Right lobe of liver (tissue), 6 donors: ENCODE measurements around the gene ELAC2. TPM values are rescaled to one million over a fixed set of nuclear protein-coding genes. Genes with fewer than 3 reads are reported as not detected.

ENCODE experiments used
- ATAC-seq, 4 donors: fragments of 200-7000 bp; cut with Tn5 transposase; one replicate each; pipeline ENCODE4 v1.9.1; 2020; ENCODE audit warnings: mild to moderate bottlenecking in 4 of 4, moderate library complexity in 4 of 4
- DNase-seq, 3 donors: peaks; one replicate each; pipeline ENCODE4 v3.0.0-alpha.2; 2020
- H3K27ac ChIP-seq, 3 donors: fragments of 200-600 bp; one replicate each; pipeline ENCODE4 v1.8.0; 2022
- H3K27me3 ChIP-seq, 2 donors: fragments of 200-600 bp; one replicate each; pipeline ENCODE4 v1.8.0; 2022
- H3K36me3 ChIP-seq, 4 donors: fragments of 200-600 bp; sonication (generic) in 1 of 4; one replicate each; pipeline versions ENCODE4 v1.5.1 to v1.8.0; 2017 to 2022; ENCODE audit warnings: control low read depth in 1 of 4
- H3K4me1 ChIP-seq, 4 donors: fragments of 200-600 bp; sonication (generic) in 1 of 4; one replicate each; pipeline versions ENCODE4 v1.5.1 to v1.8.0; 2017 to 2022; ENCODE audit warnings: control low read depth in 1 of 4
- H3K4me3 ChIP-seq, 3 donors: fragments of 200-600 bp; one replicate each; pipeline ENCODE4 v1.8.0; 2022
- H3K9me3 ChIP-seq, 4 donors: fragments of 200-600 bp; sonication (generic) in 1 of 4; one replicate each; pipeline versions ENCODE4 v1.5.1 to v1.8.0; 2017 to 2022; ENCODE audit warnings: control low read depth in 1 of 4
- CTCF ChIP-seq, 4 donors: fragments of 200-600 bp in 3 of 4; fragments of 450-650 bp in 1 of 4; IDR thresholded peaks; one replicate each; pipeline versions ENCODE4 v1.5.1 to v1.8.0; 2016 to 2022; ENCODE audit warnings: antibody characterized with exemption in 4 of 4, mild to moderate bottlenecking in 2 of 4
- POLR2A ChIP-seq: fragments of 450-650 bp; IDR thresholded peaks from one replicate; pipeline ENCODE4 v1.6.1; 2017; ENCODE audit warnings: antibody characterized with exemption, mild to moderate bottlenecking
- WGBS: methylation state at CpG from one replicate; pipeline ENCODE4 v1.1.6; 2018; ENCODE audit warnings: low coverage, low lambda C conversion rate; ENCODE audit not compliant: insufficient coverage; ENCODE audit errors: missing lambda C conversion rate; 5-methylcytosine and 5-hydroxymethylcytosine counted together
- intact Hi-C, 2 donors: fragments of 100-400 bp; cut with DNase I; formaldehyde crosslinking; loops; one replicate each; pipeline versions ENCODE4 v1.11.2 to v1.14.1; 2022
- total RNA-seq, 6 experiments: library from RNA; depleted of rRNA in 2 of 6; stranded (reverse); fragments of >200 nt in 2 of 6; fragmentation: NEBNext Ultra II Directional in 3 of 6; extraction: Animal tissue kit (Norgen Biotek cat#: 25700) in 3 of 6; gene quantifications; one replicate each; pipeline versions ENCODE4 v1.1.0 to v1.2.4, GENCODE V29; 2016 to 2023
- donor health status: DM: no; HTN: yes; CAD: no.
- donor health status: DM: no; HTN: no; CAD: no.
- donor health status: DM: no; HTN: no; CAD: no.
- donor health status: DM: no; HTN: yes; CAD: no.
- donor health status: DM: no; HTN: yes; CAD: no.

The ELAC2 gene
- total RNA-seq, 6 experiments from 2014 or later: 28.7 to 72.8 (median 36.2) TPM

- Histone ChIP-seq H3K4me1 (peaks cover 0 to 6% (median 3%) of the 10 kb centered on the region in 4 donors), H3K4me3 (no peak overlapping the region), H3K9me3 (no peaks in the 10 kb centered on the region), H3K27me3 (no peaks in the 10 kb centered on the region), H3K36me3 (peaks cover 5 to 63% (median 41%) of the 10 kb centered on the region in 4 donors), H3K27ac (no peak overlapping the region)
- TF ChIP-seq CTCF (IDR thresholded peaks at IDR 0.05) (no peak), POLR2A (no peak)
- no peak for ATAC-seq
- no peak for DNase-seq
- WGBS: 95% methylated on average over 7 of the region's 7 CpGs
- intact Hi-C loops: no loop called here
Observed at GRCh38 chr17:13014801-13015200, 3.0 kb downstream of the ELAC2 start.

- peaks cover 5 to 87% (median 44%) of the 10 kb centered on the region in 4 donors for H3K36me3 ChIP-seq
- H3K4me3 ChIP-seq: no peak overlapping the region
- intact Hi-C loops: no loop called here
- no peaks in the 10 kb centered on the region for H3K27me3 ChIP-seq
- no peaks in the 10 kb centered on the region for H3K4me1 ChIP-seq
- no peak overlapping the region for H3K27ac ChIP-seq
- ATAC-seq (no peak), DNase-seq (no peak)
- TF ChIP-seq POLR2A (no peak), CTCF (IDR thresholded peaks at IDR 0.05) (no peak)
- 56% methylated on average over 3 of the region's 7 CpGs for WGBS
- H3K9me3 ChIP-seq: no peaks in the 10 kb centered on the region
Observed at GRCh38 chr17:13010959-13011358, 6.9 kb downstream of the ELAC2 start.

- Histone ChIP-seq H3K27me3 (no peaks in the 10 kb centered on the region), H3K4me3 (no peak overlapping the region), H3K36me3 (peaks cover 5 to 87% (median 38%) of the 10 kb centered on the region in 4 donors), H3K9me3 (no peaks in the 10 kb centered on the region), H3K4me1 (no peaks in the 10 kb centered on the region), H3K27ac (no peak overlapping the region)
- intact Hi-C loops: loop anchor here in 1 of 2 donors (10.0 kb wide), 1 partner anchor 84 kb away; no protein-coding TSS in a partner anchor
- ATAC-seq (no peak), DNase-seq (no peak)
- no peak for TF ChIP-seq CTCF (IDR thresholded peaks at IDR 0.05)
- TF ChIP-seq POLR2A: no peak
- 98% methylated on average over 7 of the region's 8 CpGs for WGBS
Observed at GRCh38 chr17:13008461-13008860, 9.4 kb downstream of the ELAC2 start.

DNA sequence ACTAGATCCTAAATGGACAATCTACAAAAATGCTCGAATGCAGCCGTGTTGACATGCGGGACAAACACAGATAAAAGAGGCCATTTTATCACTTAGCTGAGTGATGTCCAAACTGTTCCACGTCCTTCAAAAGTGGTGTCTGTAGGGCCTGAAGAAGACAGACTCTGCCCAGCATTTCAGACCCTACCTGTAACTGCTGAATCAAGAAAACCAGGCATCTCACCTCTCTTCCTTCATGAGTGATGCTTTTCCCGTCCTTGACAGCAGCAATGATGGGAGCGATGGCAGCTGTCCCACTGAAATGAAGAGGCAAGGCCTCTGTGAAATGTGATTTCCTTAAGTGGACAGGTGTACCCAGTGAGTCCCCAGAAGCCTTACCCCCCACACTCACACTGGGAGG is 12.3 kb downstream of the ELAC2 start:
- Histone ChIP-seq H3K27me3 (no peaks in the 10 kb centered on the region), H3K4me3 (no peak overlapping the region), H3K36me3 (peaks cover 4 to 88% (median 29%) of the 10 kb centered on the region in 4 donors), H3K27ac (no peak overlapping the region), H3K9me3 (no peaks in the 10 kb centered on the region), H3K4me1 (no peaks in the 10 kb centered on the region)
- DNase-seq: no peak
- TF ChIP-seq CTCF (IDR thresholded peaks at IDR 0.05) (no peak), POLR2A (no peak)
- WGBS: 96% methylated on average over 4 of the region's 6 CpGs
- intact Hi-C loops: loop anchor here in 1 of 2 donors (10.0 kb wide), 1 partner anchor 81 kb away; no protein-coding TSS in a partner anchor
- ATAC-seq: no peak

GRCh38 chr17:13004336-13004735 is 13.5 kb downstream of the ELAC2 start:
- no peaks in the 10 kb centered on the region for H3K4me1 ChIP-seq
- H3K27ac ChIP-seq: no peak overlapping the region
- H3K36me3 ChIP-seq: peaks cover 4 to 88% (median 30%) of the 10 kb centered on the region in 4 donors
- TF ChIP-seq CTCF (IDR thresholded peaks at IDR 0.05) (no peak), POLR2A (no peak)
- H3K27me3 ChIP-seq: no peaks in the 10 kb centered on the region
- intact Hi-C loops: loop anchor here (5.0 to 10.0 kb wide), 2 partner anchors 77 to 80 kb away; no protein-coding TSS in a partner anchor
- no peak for DNase-seq
- ATAC-seq: no peak
- H3K4me3 ChIP-seq: no peak overlapping the region
- H3K9me3 ChIP-seq: no peaks in the 10 kb centered on the region
- WGBS: 74% methylated on average over 4 of the region's 4 CpGs
